GM18508 (cell line): Measurements from ENCODE around the gene SMARCD3.

ENCODE experiments used
- ATAC-seq: cut with Tn5 transposase; IDR thresholded peaks from one replicate; pipeline ENCODE4 v1.9.1; 2021; ENCODE audit warnings: moderate number of reproducible peaks; ENCODE audit not compliant: insufficient read depth, unreplicated experiment

SMARCD3 gene

GRCh38 chr7:151273651-151274390 is 25.3 kb upstream of the SMARCD3 start:
- no peak for ATAC-seq

- no peak for ATAC-seq
Measured at GRCh38 chr7:151272877-151273276, 24.4 kb upstream of the SMARCD3 start.

- no peak for ATAC-seq
Measured at GRCh38 chr7:151272405-151272804, 23.9 kb upstream of the SMARCD3 start.

GRCh38 chr7:151271699-151272355 is 23.3 kb upstream of the SMARCD3 start:
- no peak for ATAC-seq

GRCh38 chr7:151269511-151269910 is 21.0 kb upstream of the SMARCD3 start:
- ATAC-seq = no peak

GRCh38 chr7:151265351-151265931 is 16.9 kb upstream of the SMARCD3 start:
- ATAC-seq = no peak

GRCh38 chr7:151264615-151265014 is 16.1 kb upstream of the SMARCD3 start:
- ATAC-seq = no peak

GRCh38 chr7:151261529-151261928 is 13.0 kb upstream of the SMARCD3 start:
- no peak for ATAC-seq

- ATAC-seq = no peak
Measured at GRCh38 chr7:151260883-151261282, 12.4 kb upstream of the SMARCD3 start.

- ATAC-seq = no peak
Measured at GRCh38 chr7:151260471-151260870, 12.0 kb upstream of the SMARCD3 start.

GRCh38 chr7:151257990-151258389 is 9.5 kb upstream of the SMARCD3 start:
- no peak for ATAC-seq

GRCh38 chr7:151256410-151257045 is 8.0 kb upstream of the SMARCD3 start:
- ATAC-seq = no peak

GRCh38 chr7:151255390-151255789 is 6.9 kb upstream of the SMARCD3 start:
- no peak for ATAC-seq

GRCh38 chr7:151254851-151255250 is 6.4 kb upstream of the SMARCD3 start:
- no peak for ATAC-seq

GRCh38 chr7:151254316-151254715 is 5.8 kb upstream of the SMARCD3 start:
- no peak for ATAC-seq

GRCh38 chr7:151252961-151253711 is 4.6 kb upstream of the SMARCD3 start:
- ATAC-seq = no peak

- no peak for ATAC-seq
Measured at GRCh38 chr7:151252561-151252835, 4.0 kb upstream of the SMARCD3 start.

- ATAC-seq = no peak
Measured at GRCh38 chr7:151251689-151252560, 3.4 kb upstream of the SMARCD3 start.

- no peak for ATAC-seq
Measured at GRCh38 chr7:151251328-151251688, 2.8 kb upstream of the SMARCD3 start.
